ENCODE data around the gene SSPN.

DNA sequence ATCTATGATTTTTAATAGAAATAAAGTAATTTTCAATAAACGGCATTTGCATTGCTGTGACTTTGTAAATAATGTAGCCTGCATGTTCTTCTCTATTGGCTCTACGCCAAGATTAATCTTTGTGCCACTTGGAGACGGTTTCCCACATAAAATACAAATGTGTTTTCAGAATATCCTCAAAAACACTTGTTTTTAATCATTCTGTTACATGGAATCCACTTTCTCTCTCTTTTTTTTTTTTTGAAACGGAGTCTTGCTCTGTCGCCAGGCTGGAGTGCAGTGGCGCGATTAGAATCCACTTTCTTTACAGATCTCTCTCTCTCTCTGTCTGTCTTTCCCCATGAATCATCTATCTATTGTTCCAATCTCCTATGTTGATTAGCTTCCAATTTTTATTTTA lies 22.8 kb upstream of the SSPN start:
- TF ChIP-seq, protein P1, sequence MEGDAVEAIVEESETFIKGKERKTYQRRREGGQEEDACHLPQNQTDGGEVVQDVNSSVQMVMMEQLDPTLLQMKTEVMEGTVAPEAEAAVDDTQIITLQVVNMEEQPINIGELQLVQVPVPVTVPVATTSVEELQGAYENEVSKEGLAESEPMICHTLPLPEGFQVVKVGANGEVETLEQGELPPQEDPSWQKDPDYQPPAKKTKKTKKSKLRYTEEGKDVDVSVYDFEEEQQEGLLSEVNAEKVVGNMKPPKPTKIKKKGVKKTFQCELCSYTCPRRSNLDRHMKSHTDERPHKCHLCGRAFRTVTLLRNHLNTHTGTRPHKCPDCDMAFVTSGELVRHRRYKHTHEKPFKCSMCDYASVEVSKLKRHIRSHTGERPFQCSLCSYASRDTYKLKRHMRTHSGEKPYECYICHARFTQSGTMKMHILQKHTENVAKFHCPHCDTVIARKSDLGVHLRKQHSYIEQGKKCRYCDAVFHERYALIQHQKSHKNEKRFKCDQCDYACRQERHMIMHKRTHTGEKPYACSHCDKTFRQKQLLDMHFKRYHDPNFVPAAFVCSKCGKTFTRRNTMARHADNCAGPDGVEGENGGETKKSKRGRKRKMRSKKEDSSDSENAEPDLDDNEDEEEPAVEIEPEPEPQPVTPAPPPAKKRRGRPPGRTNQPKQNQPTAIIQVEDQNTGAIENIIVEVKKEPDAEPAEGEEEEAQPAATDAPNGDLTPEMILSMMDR (conservative IDR thresholded peaks at IDR 0.05; ENCODE audit: low read depth, low read length) = no peak
- TF ChIP-seq EZH2 (IDR thresholded peaks at IDR 0.05; ENCODE audit: low read length, unreplicated experiment) = no peak
- TF ChIP-seq EZH2phosphoT487 (IDR thresholded peaks at IDR 0.05; ENCODE audit: borderline replicate concordance, low read length) = no peak
